HG03521 (cell line): ENCODE data around the gene ZNF69.
A peak's percentile ranks its signal among the peaks of the same experiment; 100 is the strongest.
"Not testable (repeated sequence)": the region's sequence is repeated elsewhere in the genome, so short reads cannot be mapped to it uniquely, and the experiment has no call there.

Experiments used
- ATAC-seq: cut with Tn5 transposase; IDR thresholded peaks from one replicate; pipeline ENCODE4 v1.9.1; 2021; ENCODE audit warnings: mild to moderate bottlenecking, moderate library complexity; ENCODE audit not compliant: unreplicated experiment

Gene ZNF69

GRCh38 chr19:11890634-11891033, 3.1 kb downstream of the ZNF69 start:
- ATAC-seq = no peak

GRCh38 chr19:11894851-11895250, 7.3 kb downstream of the ZNF69 start:
- ATAC-seq = no peak

DNA sequence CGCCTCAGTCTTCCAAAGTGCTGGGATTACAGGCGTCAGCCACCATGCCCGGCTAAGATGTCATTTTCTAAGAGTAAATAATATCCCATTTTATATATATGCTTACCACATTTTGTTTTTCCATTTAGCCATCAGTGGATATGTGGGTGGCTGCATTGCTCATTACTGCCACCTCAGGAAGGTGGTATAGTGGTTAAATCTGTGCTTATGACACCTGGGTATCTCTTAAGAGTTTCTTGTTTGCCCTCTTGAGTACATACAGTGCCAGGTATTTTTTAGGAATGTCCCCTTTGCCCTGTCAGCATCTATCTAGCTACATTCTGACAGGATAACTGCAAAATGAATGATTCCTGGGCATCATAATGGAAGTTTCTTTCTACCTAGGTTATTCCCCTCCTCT, 14.6 kb downstream of the ZNF69 start:
- ATAC-seq = no peak

GRCh38 chr19:11905928-11906327, 18.3 kb downstream of the ZNF69 start:
- no peak for ATAC-seq

DNA sequence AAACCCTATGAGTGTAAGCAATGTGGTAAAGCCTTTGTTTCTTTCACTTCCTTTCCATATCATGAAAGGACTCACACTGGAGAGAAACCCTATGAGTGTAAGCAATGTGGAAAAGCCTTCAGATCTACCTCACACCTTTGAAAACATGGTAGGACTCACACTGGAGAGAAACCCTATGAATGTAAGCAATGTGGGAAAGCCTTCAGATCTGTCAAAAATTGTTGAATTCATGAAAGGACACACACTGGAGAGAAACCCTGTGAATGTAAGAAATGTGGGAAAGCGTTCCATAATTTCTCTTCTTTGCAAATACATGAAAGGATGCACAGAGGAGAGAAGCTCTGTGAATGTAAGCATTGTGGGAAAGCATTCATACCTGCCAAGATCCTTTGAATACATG, 24.4 kb downstream of the ZNF69 start:
- ATAC-seq = not testable (repeated sequence)

DNA sequence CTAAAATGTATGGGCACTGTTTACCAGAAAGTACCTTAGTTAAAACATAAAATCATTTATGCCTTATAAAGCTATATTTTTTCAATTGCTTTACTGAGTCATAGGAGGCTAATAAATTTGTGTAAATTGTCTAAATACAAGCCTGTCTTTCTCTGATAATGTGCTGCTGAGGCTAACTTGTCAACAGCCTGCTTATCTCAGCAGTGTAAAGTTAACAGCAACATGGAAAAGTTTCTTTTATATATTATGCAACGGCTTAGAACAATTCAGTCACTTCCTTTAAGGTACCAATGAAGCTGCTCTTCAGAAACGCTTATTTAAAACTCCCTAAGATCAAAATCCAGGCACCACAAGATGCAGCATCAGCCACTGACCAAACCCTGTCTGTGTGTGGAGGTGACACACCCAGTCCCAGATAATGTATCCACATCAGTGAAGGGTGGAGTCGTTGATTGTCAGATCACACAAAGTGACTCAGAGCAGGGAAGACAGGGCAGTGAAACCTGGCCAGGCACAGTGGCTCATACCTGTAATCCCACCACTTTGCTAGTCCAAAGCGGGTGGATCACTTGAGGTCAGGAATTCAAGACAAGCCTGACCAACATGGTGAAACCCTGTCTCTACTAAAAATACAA, 27.0 kb downstream of the ZNF69 start:
- not testable (repeated sequence) for ATAC-seq

GRCh38 chr19:11921852-11922495, 34.4 kb downstream of the ZNF69 start:
- no peak for ATAC-seq

GRCh38 chr19:11924886-11925650, 37.5 kb downstream of the ZNF69 start, which contains the start of gene ZNF700:
Gene ZNF700 (plus strand): TSS chr19:11925107. CDS start chr19:11925211, 104 bp downstream.
- peak; percentile 82 for ATAC-seq

DNA sequence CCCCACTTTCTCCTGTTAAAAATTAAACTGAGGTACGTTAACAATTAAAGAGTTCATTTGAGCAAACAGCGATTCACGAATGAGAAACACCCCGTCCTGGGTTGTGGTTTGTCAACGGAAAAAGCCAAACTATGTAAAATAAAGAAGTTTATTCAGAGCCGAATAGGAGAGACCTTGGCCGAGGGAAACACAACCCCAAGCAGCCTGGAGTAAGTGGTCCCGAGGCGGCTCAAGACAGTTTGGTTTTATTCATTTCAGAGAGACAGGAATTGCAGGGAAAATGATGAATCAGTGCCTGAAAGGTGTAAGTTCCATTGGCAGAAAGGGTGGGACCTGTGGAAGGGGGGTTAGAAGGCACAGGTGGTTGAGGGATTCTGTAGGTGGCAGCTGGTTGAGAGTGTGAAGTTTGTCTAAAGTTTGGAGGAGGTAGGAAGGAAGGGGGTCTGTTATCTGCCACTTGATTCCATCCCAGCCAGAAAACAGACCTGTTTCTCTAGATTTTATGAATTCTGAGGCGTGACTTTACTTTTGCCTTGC, 38.1 kb downstream of the ZNF69 start:
- ATAC-seq = not testable (repeated sequence)

- ATAC-seq = no peak
These were observed 39.6 kb downstream of the ZNF69 start for GRCh38 chr19:11927227-11927626.

- no peak for ATAC-seq
These were observed 43.5 kb downstream of the ZNF69 start for GRCh38 chr19:11931051-11931450.

DNA sequence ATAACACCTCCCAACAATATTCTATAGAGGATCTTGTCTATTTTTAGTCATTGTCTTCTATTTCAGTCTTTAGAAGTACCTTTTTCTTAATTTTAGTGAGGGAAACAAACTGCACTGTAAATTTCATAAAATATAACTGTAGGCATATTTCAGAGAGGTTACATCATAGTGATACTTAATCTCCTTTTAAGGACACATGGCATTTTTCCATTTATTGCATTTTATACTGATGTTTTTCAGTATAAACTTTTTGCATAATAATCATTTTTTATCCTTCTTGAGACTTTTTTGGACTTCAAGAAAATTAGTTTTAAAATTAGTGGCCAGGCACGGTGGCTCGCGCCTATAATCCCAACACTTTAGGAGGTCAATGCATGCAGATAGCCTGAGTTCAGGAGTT, 43.9 kb downstream of the ZNF69 start:
- no peak for ATAC-seq

DNA sequence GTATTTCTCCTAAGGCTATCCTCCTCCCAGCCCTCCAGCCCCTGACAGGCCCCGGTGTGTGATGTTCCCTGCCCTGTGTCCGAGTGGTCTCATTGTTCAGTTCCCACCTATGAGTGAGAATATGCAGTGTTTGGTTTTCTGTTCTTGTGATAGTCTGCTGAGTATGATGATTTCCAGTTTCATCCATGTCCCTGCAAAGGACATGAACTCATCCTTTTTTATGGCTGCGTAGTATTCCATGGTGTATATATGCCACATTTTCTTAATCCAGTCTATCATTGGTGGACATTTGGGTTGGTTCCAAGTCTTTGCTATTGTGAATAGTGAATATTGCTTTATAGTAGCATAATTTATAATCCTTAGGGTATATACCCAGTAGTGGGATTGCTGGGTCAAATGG, 48.2 kb downstream of the ZNF69 start:
- not testable (repeated sequence) for ATAC-seq

- not testable (repeated sequence) for ATAC-seq
These were observed 50.8 kb downstream of the ZNF69 start for GRCh38 chr19:11938383-11938782.

- ATAC-seq = not testable (repeated sequence)
These were observed 53.8 kb downstream of the ZNF69 start for GRCh38 chr19:11941361-11941887.

GRCh38 chr19:11942008-11942842, 54.6 kb downstream of the ZNF69 start:
- no peak for ATAC-seq

DNA sequence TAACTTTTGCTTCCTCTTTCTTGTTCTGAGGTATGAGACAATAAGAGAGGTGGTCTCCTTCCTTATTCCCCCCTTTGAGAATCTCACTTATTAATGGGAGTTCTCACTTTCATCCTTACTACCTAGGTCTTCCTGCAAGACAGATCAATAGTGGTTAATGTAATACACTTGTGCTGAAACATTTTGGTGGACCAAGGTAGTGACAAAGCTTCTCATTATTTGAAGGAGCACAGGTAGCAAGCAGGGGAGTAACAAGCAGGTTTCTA, 55.2 kb downstream of the ZNF69 start:
- no peak for ATAC-seq

DNA sequence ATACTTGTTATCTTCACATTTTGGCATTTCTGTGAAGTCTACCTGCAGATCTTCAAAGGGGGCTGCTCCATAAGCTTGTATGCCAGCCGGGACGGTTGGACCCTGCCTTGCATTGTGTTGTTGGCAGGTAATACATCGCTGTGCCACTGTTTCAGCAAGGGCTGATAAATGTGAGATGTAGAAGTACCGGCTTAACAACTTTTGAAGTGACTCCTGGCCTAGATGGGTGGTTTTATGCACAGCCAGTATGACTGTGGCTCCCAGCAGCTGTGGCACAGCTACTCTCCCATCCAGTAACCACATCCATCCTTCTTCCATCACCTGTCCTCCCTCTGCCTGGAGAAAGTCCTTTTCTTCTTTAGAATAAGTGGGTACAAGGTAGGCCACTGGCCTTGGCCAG, 57.1 kb downstream of the ZNF69 start:
- ATAC-seq = no peak

DNA sequence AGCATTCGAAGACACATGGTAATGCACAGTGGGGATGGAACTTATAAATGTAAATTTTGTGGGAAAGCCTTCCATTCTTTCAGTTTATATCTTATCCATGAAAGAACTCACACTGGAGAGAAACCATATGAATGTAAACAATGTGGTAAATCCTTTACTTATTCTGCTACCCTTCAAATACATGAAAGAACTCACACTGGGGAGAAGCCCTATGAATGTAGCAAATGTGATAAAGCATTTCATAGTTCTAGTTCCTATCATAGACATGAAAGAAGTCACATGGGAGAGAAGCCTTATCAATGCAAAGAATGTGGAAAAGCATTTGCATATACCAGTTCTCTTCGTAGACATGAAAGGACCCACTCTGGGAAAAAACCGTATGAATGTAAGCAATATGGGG, 61.1 kb downstream of the ZNF69 start:
- ATAC-seq = no peak

GRCh38 chr19:11949201-11949600, 61.6 kb downstream of the ZNF69 start:
- ATAC-seq = no peak

GRCh38 chr19:11949614-11950080, 62.1 kb downstream of the ZNF69 start:
- not testable (repeated sequence) for ATAC-seq
